MM.1S (cell line): Measurements from ENCODE around the gene TCERG1L.

ENCODE experiments used
- DNase-seq: peaks from one replicate; pipeline ENCODE4 v3.0.0-alpha.2; 2015
- H2AFZ ChIP-seq: fragments of 300-600 bp; sonication (generic); 2 replicates; pipeline ENCODE4 v1.6.0; 2016; ENCODE audit warnings: antibody characterized with exemption, low read length
- H3F3A ChIP-seq: fragments of 300-600 bp; sonication (generic); 2 replicates; pipeline ENCODE4 v1.6.1; 2016; ENCODE audit warnings: mild to moderate bottlenecking, antibody characterized with exemption, low read length, moderate library complexity, mixed read lengths; ENCODE audit not compliant: insufficient read depth
- H3K27ac ChIP-seq: fragments of 300-600 bp; sonication (generic); 2 replicates; pipeline ENCODE4 v1.5.1; 2016; ENCODE audit warnings: mild to moderate bottlenecking, low read length
- H3K27me3 ChIP-seq: fragments of 300-600 bp; sonication (generic); replicated peaks from 2 replicates; pipeline ENCODE4 v1.6.0; 2016; ENCODE audit warnings: low read length; ENCODE audit not compliant: insufficient read depth
- H3K36me3 ChIP-seq: fragments of 300-600 bp; sonication (generic); replicated peaks from 2 replicates; pipeline ENCODE4 v1.6.1; 2016; ENCODE audit warnings: mild to moderate bottlenecking, low read length, mixed read lengths; ENCODE audit not compliant: insufficient read depth
- H3K4me1 ChIP-seq: fragments of 300-600 bp; sonication (generic); 2 replicates; pipeline ENCODE4 v1.6.1; 2016; ENCODE audit warnings: low read length, mixed read lengths
- H3K4me2 ChIP-seq: fragments of 300-600 bp; sonication (generic); 2 replicates; pipeline ENCODE4 v1.6.0; 2016; ENCODE audit warnings: low read depth, low read length
- H3K4me3 ChIP-seq: fragments of 300-600 bp; sonication (generic); 2 replicates; pipeline ENCODE4 v1.5.1; 2016; ENCODE audit warnings: low read length, mixed read lengths
- H3K79me2 ChIP-seq: fragments of 300-600 bp; sonication (generic); 2 replicates; pipeline ENCODE4 v1.6.1; 2016; ENCODE audit warnings: mixed run types, low read length, mixed read lengths
- H3K9ac ChIP-seq: fragments of 300-600 bp; sonication (generic); 2 replicates; pipeline ENCODE4 v1.6.1; 2016; ENCODE audit warnings: low read length, mixed read lengths
- H3K9me2 ChIP-seq: fragments of 300-600 bp; sonication (generic); replicated peaks from 2 replicates; pipeline ENCODE4 v1.6.1; 2016; ENCODE audit warnings: mild to moderate bottlenecking, low read length, mixed read lengths; ENCODE audit not compliant: insufficient read depth
- H3K9me3 ChIP-seq: fragments of 300-600 bp; sonication (generic); replicated peaks from 2 replicates; pipeline ENCODE4 v1.6.1; 2016; ENCODE audit warnings: mild to moderate bottlenecking, low read length, mixed read lengths; ENCODE audit not compliant: insufficient read depth
- H4K20me1 ChIP-seq: fragments of 300-600 bp; sonication (generic); 2 replicates; pipeline ENCODE4 v1.6.1; 2016; ENCODE audit warnings: mild to moderate bottlenecking, low read length, moderate library complexity, mixed read lengths; ENCODE audit not compliant: insufficient read depth
- CTCF ChIP-seq: fragments of 300-600 bp; sonication (generic); IDR thresholded peaks from 2 replicates; pipeline ENCODE4 v1.5.1; 2016; ENCODE audit warnings: antibody characterized with exemption, low read length, mixed read lengths
- EZH2 ChIP-seq: fragments of 300-600 bp; sonication (generic); optimal IDR thresholded peaks from 2 replicates; pipeline ENCODE3; 2017; ENCODE audit warnings: low read depth, mild to moderate bottlenecking, antibody characterized with exemption, low read length, mixed read lengths
- EZH2phosphoT487 ChIP-seq: fragments of 300-600 bp; sonication (generic); IDR thresholded peaks from 2 replicates; pipeline ENCODE4 v1.6.1; 2018; ENCODE audit warnings: antibody characterized with exemption, low read length

TCERG1L gene

GRCh38 chr10:131091682-131092081 lies 219.8 kb downstream of the TCERG1L start:
- H2AFZ ChIP-seq, result no peak overlapping the region
- H4K20me1 ChIP-seq, result no peaks in the 10 kb centered on the region
- TF ChIP-seq EZH2, result no peak
- TF ChIP-seq CTCF, result no peak
- no peak for TF ChIP-seq EZH2phosphoT487
- H3K9me3 ChIP-seq, result no peaks in the 10 kb centered on the region
- peaks cover 10% of the 10 kb centered on the region for H3K27me3 ChIP-seq
- no peak overlapping the region for H3K27ac ChIP-seq
- H3K4me3 ChIP-seq, result no peak overlapping the region
- no peaks in the 10 kb centered on the region for H3K4me1 ChIP-seq
- no peak overlapping the region for H3K4me2 ChIP-seq
- no peaks in the 10 kb centered on the region for H3F3A ChIP-seq
- no peaks in the 10 kb centered on the region for H3K36me3 ChIP-seq
- no peak for DNase-seq
- no peak overlapping the region for H3K9ac ChIP-seq
- H3K9me2 ChIP-seq, result no peaks in the 10 kb centered on the region
- no peaks in the 10 kb centered on the region for H3K79me2 ChIP-seq

- Histone ChIP-seq H3K4me3 (no peak overlapping the region), H4K20me1 (no peaks in the 10 kb centered on the region), H3K27me3 (peaks cover 10% of the 10 kb centered on the region), H3F3A (no peaks in the 10 kb centered on the region), H3K9me2 (no peaks in the 10 kb centered on the region), H3K9ac (no peak overlapping the region), H3K9me3 (no peaks in the 10 kb centered on the region), H3K36me3 (no peaks in the 10 kb centered on the region), H3K4me1 (no peaks in the 10 kb centered on the region), H2AFZ (no peak overlapping the region), H3K4me2 (no peak overlapping the region), H3K79me2 (no peaks in the 10 kb centered on the region), H3K27ac (no peak overlapping the region)
- no peak for DNase-seq
- TF ChIP-seq EZH2 (no peak), CTCF (no peak), EZH2phosphoT487 (no peak)
These were observed 220.5 kb downstream of the TCERG1L start for GRCh38 chr10:131090761-131091661.

- Histone ChIP-seq H3K9me3 (no peaks in the 10 kb centered on the region), H3K36me3 (no peaks in the 10 kb centered on the region), H3K79me2 (no peaks in the 10 kb centered on the region), H2AFZ (no peak overlapping the region), H3K9me2 (no peaks in the 10 kb centered on the region), H3K27ac (no peak overlapping the region), H3K9ac (no peak overlapping the region), H4K20me1 (no peaks in the 10 kb centered on the region), H3K4me2 (no peak overlapping the region), H3K27me3 (peaks cover 10% of the 10 kb centered on the region), H3F3A (no peaks in the 10 kb centered on the region), H3K4me3 (no peak overlapping the region), H3K4me1 (no peaks in the 10 kb centered on the region)
- TF ChIP-seq CTCF, result no peak
- no peak for TF ChIP-seq EZH2phosphoT487
- TF ChIP-seq EZH2, result no peak
- DNase-seq, result no peak
These were observed 221.7 kb downstream of the TCERG1L start for GRCh38 chr10:131089861-131090260.
